HG03108 (cell line): ENCODE measurements around the gene LSS.
"Not testable (repeated sequence)": the region's sequence is repeated elsewhere in the genome, so short reads cannot be mapped to it uniquely, and the experiment has no call there.

ENCODE experiments used
- ATAC-seq: cut with Tn5 transposase; IDR thresholded peaks from one replicate; pipeline ENCODE4 v1.9.1; 2021; ENCODE audit warnings: moderate library complexity; ENCODE audit not compliant: unreplicated experiment

LSS gene

GRCh38 chr21:46188226-46189212, 40.1 kb downstream of the LSS start:
- no peak for ATAC-seq

GRCh38 chr21:46187814-46188213, 40.8 kb downstream of the LSS start:
- ATAC-seq: no peak

- no peak for ATAC-seq
Measured at GRCh38 chr21:46187261-46187660, 41.3 kb downstream of the LSS start.

GRCh38 chr21:46185716-46186115, 42.9 kb downstream of the LSS start:
- no peak for ATAC-seq

GRCh38 chr21:46184625-46185555, 43.7 kb downstream of the LSS start:
- ATAC-seq: peak; percentile 55

GRCh38 chr21:46183910-46184624, 44.5 kb downstream of the LSS start, which contains the start of gene SPATC1L:
Gene SPATC1L (minus strand): TSS chr21:46184459. CDS start chr21:46182816, 1,643 bp downstream.
- ATAC-seq: peak; percentile 49

GRCh38 chr21:46183337-46183909, 45.2 kb downstream of the LSS start:
- not testable (repeated sequence) for ATAC-seq

GRCh38 chr21:46182548-46183336, 45.8 kb downstream of the LSS start:
- no peak for ATAC-seq

GRCh38 chr21:46181953-46182547, 46.5 kb downstream of the LSS start:
- ATAC-seq: no peak

GRCh38 chr21:46181436-46181835, 47.1 kb downstream of the LSS start:
- no peak for ATAC-seq

GRCh38 chr21:46180778-46181391, 47.7 kb downstream of the LSS start:
- no peak for ATAC-seq

GRCh38 chr21:46180079-46180722, 48.4 kb downstream of the LSS start:
- no peak for ATAC-seq

- no peak for ATAC-seq
Measured at GRCh38 chr21:46179708-46180078, 48.9 kb downstream of the LSS start.

- no peak for ATAC-seq
Measured at GRCh38 chr21:46178961-46179360, 49.6 kb downstream of the LSS start.

GRCh38 chr21:46176443-46177129, 52.0 kb downstream of the LSS start:
- not testable (repeated sequence) for ATAC-seq

- ATAC-seq: no peak
Measured at GRCh38 chr21:46173573-46173972, 55.0 kb downstream of the LSS start.

GRCh38 chr21:46172863-46173528, 55.6 kb downstream of the LSS start:
- no peak for ATAC-seq
